Naive thymus-derived CD4-positive, alpha-beta T cell (primary cell): ENCODE data around the gene ARPC3. TPM values are rescaled to one million over a fixed set of nuclear protein-coding genes. Genes with fewer than 3 reads are reported as not detected.
"Not testable (repeated sequence)": the region's sequence is repeated elsewhere in the genome, so short reads cannot be mapped to it uniquely, and the experiment has no call there.

Experiments
- ATAC-seq: fragments of 150-1000 bp; cut with Tn5 transposase; 2 replicates; pipeline ENCODE4 v1.10.0; 2021; ENCODE audit warnings: mild to moderate bottlenecking, moderate library complexity
- CTCF ChIA-PET: fragments of 350-600 bp; sonication (Branson Sonifier 250); formaldehyde crosslinking; loops from one replicate; lab custom pipeline; 2021; ENCODE audit warnings: antibody characterized with exemption; lab: Charles Lee
- POLR2A ChIA-PET: fragments of 350-600 bp; sonication (Branson Sonifier 250); formaldehyde crosslinking; loops from one replicate; lab custom pipeline; 2021; ENCODE audit warnings: antibody characterized with exemption, inconsistent platforms; lab: Charles Lee
- DNase-seq, 9 donors: peaks; one replicate each; pipeline versions ENCODE4 v3.0.0 to v3.0.0-alpha.2; 2020 to 2022; ENCODE audit warnings: mixed read lengths in 1 of 9
- H3K27ac ChIP-seq: one replicate; pipeline ENCODE4 v1.7.0; 2013; ENCODE audit warnings: mild to moderate bottlenecking, low read depth, low read length, moderate library complexity
- H3K27me3 ChIP-seq, 2 donors: one replicate each; pipeline ENCODE4 v1.7.0; 2013; ENCODE audit warnings: low read length in 2 of 2, mild to moderate bottlenecking in 2 of 2, moderate library complexity in 2 of 2; ENCODE audit not compliant: control insufficient read depth in 2 of 2, insufficient read depth in 2 of 2
- H3K36me3 ChIP-seq, 3 experiments: 1 replicate in 2 of 3; 2 replicates in 1 of 3; pipeline ENCODE4 v1.7.0; 2013; ENCODE audit warnings: low read length in 3 of 3, mild to moderate bottlenecking in 3 of 3, moderate library complexity in 1 of 3; ENCODE audit not compliant: insufficient read depth in 3 of 3, control insufficient read depth in 2 of 3
- H3K4me1 ChIP-seq, 2 donors: one replicate each; pipeline ENCODE4 v1.7.0; 2013; ENCODE audit warnings: low read length in 2 of 2, mild to moderate bottlenecking in 2 of 2, moderate library complexity in 1 of 2; ENCODE audit not compliant: control insufficient read depth in 2 of 2, insufficient read depth in 2 of 2
- H3K4me3 ChIP-seq: 2 replicates; pipeline ENCODE4 v1.7.0; 2013; ENCODE audit warnings: mild to moderate bottlenecking, low read length
- H3K9me3 ChIP-seq, 3 experiments: 1 replicate in 2 of 3; 2 replicates in 1 of 3; pipeline ENCODE4 v1.7.0; 2013; ENCODE audit warnings: low read length in 3 of 3; ENCODE audit not compliant: control insufficient read depth in 2 of 3
- H3K27ac Mint-ChIP-seq, 9 donors: one replicate each; pipeline ENCODE4 v1.8.0; 2020 to 2022; ENCODE audit warnings: mixed read lengths in 9 of 9, mild to moderate bottlenecking in 8 of 9, moderate library complexity in 5 of 9, inconsistent platforms in 2 of 9
- H3K27me3 Mint-ChIP-seq, 5 donors: one replicate each; pipeline ENCODE4 v1.8.0; 2021 to 2022; ENCODE audit warnings: mixed read lengths in 5 of 5, mild to moderate bottlenecking in 1 of 5
- H3K36me3 Mint-ChIP-seq, 5 donors: one replicate each; pipeline ENCODE4 v1.8.0; 2020 to 2022; ENCODE audit warnings: mixed read lengths in 5 of 5, mild to moderate bottlenecking in 3 of 5, inconsistent platforms in 1 of 5
- H3K4me1 Mint-ChIP-seq, 7 donors: one replicate each; pipeline ENCODE4 v1.8.0; 2020 to 2022; ENCODE audit warnings: mixed read lengths in 7 of 7, mild to moderate bottlenecking in 3 of 7, inconsistent platforms in 1 of 7
- H3K4me3 Mint-ChIP-seq, 10 donors: one replicate each; pipeline ENCODE4 v1.8.0; 2020 to 2022; ENCODE audit warnings: mild to moderate bottlenecking in 10 of 10, mixed read lengths in 10 of 10, moderate library complexity in 6 of 10, inconsistent platforms in 2 of 10
- H3K9me3 Mint-ChIP-seq, 11 donors: one replicate each; pipeline ENCODE4 v1.8.0; 2020 to 2022; ENCODE audit warnings: mixed read lengths in 11 of 11, mild to moderate bottlenecking in 4 of 11, inconsistent platforms in 1 of 11, moderate library complexity in 1 of 11
- intact Hi-C, 2 donors: fragments of 100-400 bp; cut with micrococcal nuclease; formaldehyde crosslinking; loops; one replicate each; pipeline ENCODE4 v1.15.1; 2023
- polyA plus RNA-seq, 2 donors: library from polyadenylated mRNA; unstranded; fragments of 300-500 nt; fragmentation: Illumina TruSeq; gene quantifications; one replicate each; pipeline ENCODE4 v1.2.3, GENCODE V29; 2021
- total RNA-seq, 6 experiments: library from RNA in 5 of 6; stranded (reverse) in 5 of 6; gene quantifications; 1 replicate in 5 of 6; 2 replicates in 1 of 6; pipeline ENCODE4 v1.2.3 and lab custom pipeline; 2021 to 2026

The ARPC3 gene
- total and polyA plus RNA-seq, 7 experiments from 2014 or later, result 166 to 643 (median 289) TPM

GRCh38 chr12:110405126-110405662 is 44.9 kb downstream of the ARPC3 start:
- H3K27ac Mint-ChIP-seq, DNase-seq, H3K9me3 ChIP-seq, H3K27ac ChIP-seq, H3K27me3 ChIP-seq, H3K9me3 Mint-ChIP-seq, ATAC-seq, H3K4me3 ChIP-seq, H3K4me3 Mint-ChIP-seq: not testable (repeated sequence)
- CTCF ChIA-PET, result interaction anchor here (0.6 to 1.0 kb wide), 2 partner anchors 26 to 1640 kb away, joined by 3 to 6 read pairs; no protein-coding TSS in a partner anchor
- Mint-ChIP-seq H3K4me1 (peaks cover 10 to 37% (median 22%) of the 10 kb centered on the region in 7 donors), H3K36me3 (peaks cover 0 to 11% (median 4%) of the 10 kb centered on the region in 5 donors), H3K27me3 (peaks cover 0 to 10% (median 0%) of the 10 kb centered on the region in 5 donors)
- POLR2A ChIA-PET, result interaction anchor here (0.7 to 1.2 kb wide), 3 partner anchors 44 to 1152 kb away, joined by 3 to 4 read pairs (median 4); partner anchors contain the start of gene ARPC3
- intact Hi-C loops, result loop anchor here in 1 of 2 donors (10.0 kb wide), 1 partner anchor 330 kb away; no protein-coding TSS in a partner anchor
- Histone ChIP-seq H3K4me1 (peaks cover 6 to 15% of the 10 kb centered on the region in 2 donors), H3K36me3 (peaks cover 0 to 11% (median 0%) of the 10 kb centered on the region in 3 experiments)

GRCh38 chr12:110403976-110404682 is 46.0 kb downstream of the ARPC3 start:
- Histone ChIP-seq H3K36me3 (peaks cover 0 to 11% (median 0%) of the 10 kb centered on the region in 3 experiments), H3K9me3 (no peaks in the 10 kb centered on the region), H3K4me1 (peaks cover 6 to 15% of the 10 kb centered on the region in 2 donors), H3K27me3 (no peaks in the 10 kb centered on the region), H3K4me3 (peak overlapping the region; percentile 99), H3K27ac (peak overlapping the region; percentile 81)
- peak; percentile 77 for ATAC-seq
- peak overlapping the region; percentile 97 to 100 (median 99) for H3K27ac Mint-ChIP-seq
- POLR2A ChIA-PET, result interaction anchor here (0.7 to 1.4 kb wide), 5 partner anchors 15 to 64 kb away, joined by 3 to 5 read pairs (median 4); partner anchors contain the start of genes ARPC3, FAM216A and GPN3
- DNase-seq, result peak; percentile 62 to 86 (median 76)
- peaks cover 0 to 3% (median 0%) of the 10 kb centered on the region in 11 donors for H3K9me3 Mint-ChIP-seq
- CTCF ChIA-PET, result interaction anchor here (0.9 to 1.0 kb wide), 2 partner anchors 18 to 27 kb away, joined by 4 to 6 read pairs; no protein-coding TSS in a partner anchor
- H3K36me3 Mint-ChIP-seq, result peaks cover 0 to 11% (median 4%) of the 10 kb centered on the region in 5 donors
- H3K27me3 Mint-ChIP-seq, result no peaks in the 10 kb centered on the region
- H3K4me1 Mint-ChIP-seq, result peaks cover 15 to 45% (median 29%) of the 10 kb centered on the region in 7 donors
- intact Hi-C loops, result loop anchor here (1.0 to 10.0 kb wide), 13 partner anchors 27 to 1352 kb away; partner anchors contain the start of genes ATP2A2 (in 2 of the 2), ANKRD13A (in 1 of the 2), ARPC3 (in 1 of the 2) and C12orf76 (in 1 of the 2)
- H3K4me3 Mint-ChIP-seq, result peak overlapping the region in 9 of 10 donors; percentile 96 to 100 (median 98)

- Histone ChIP-seq H3K27me3 (no peaks in the 10 kb centered on the region), H3K27ac (peak within 1 kb of the TSS; percentile 81), H3K9me3 (no peaks in the 10 kb centered on the region), H3K4me1 (peaks cover 6 to 15% of the 10 kb centered on the region in 2 donors), H3K36me3 (peaks cover 0 to 15% (median 0%) of the 10 kb centered on the region in 3 experiments), H3K4me3 (peak within 1 kb of the TSS; percentile 99)
- ChIA-PET POLR2A (interaction anchor here (1.0 to 1.4 kb wide), 2 partner anchors 14 to 53 kb away, joined by 3 read pairs; no protein-coding TSS in a partner anchor), CTCF (interaction anchor here (0.9 kb wide), 1 partner anchor 17 kb away, joined by 4 read pairs; no protein-coding TSS in a partner anchor)
- intact Hi-C loops, result loop anchor here (1.0 to 10.0 kb wide), 10 partner anchors 28 to 1351 kb away; partner anchors contain the start of genes ATP2A2 (in 2 of the 2), ARPC3 (in 1 of the 2), C12orf76 (in 1 of the 2) and IFT81 (in 1 of the 2)
- ATAC-seq (peak; percentile 98), DNase-seq (peak; percentile 74 to 90 (median 87))
- peak within 1 kb of the TSS; percentile 97 to 100 (median 99) for H3K27ac Mint-ChIP-seq
- peaks cover 15 to 50% (median 29%) of the 10 kb centered on the region in 7 donors for H3K4me1 Mint-ChIP-seq
- peak within 1 kb of the TSS in 9 of 10 donors; percentile 96 to 100 (median 98) for H3K4me3 Mint-ChIP-seq
- peaks cover 0 to 11% (median 4%) of the 10 kb centered on the region in 5 donors for H3K36me3 Mint-ChIP-seq
- peaks cover 0 to 3% (median 0%) of the 10 kb centered on the region in 11 donors for H3K9me3 Mint-ChIP-seq
- no peaks in the 10 kb centered on the region for H3K27me3 Mint-ChIP-seq
Measured at GRCh38 chr12:110403146-110403975, 46.8 kb downstream of the ARPC3 start, which contains the start of gene ANAPC7. ANAPC7 (minus strand) TSS chr12:110403708; CDS start chr12:110403627, 81 bp downstream.

Other genes with a start within 250 kb of the ARPC3 start
- 100 to 1,000 TPM in 2 of 5 experiments, 10 to 100 TPM in 3; 81.4 to 160 (median 83.9) TPM for gene ATP2A2, start 169.1 kb downstream of the ARPC3 start, total RNA-seq
- gene ATP2A2, start 169.1 kb downstream of the ARPC3 start, polyA plus RNA-seq, result 1 to 10 TPM; 2.1 to 2.5 TPM
- gene ANAPC7, start 46.6 kb downstream of the ARPC3 start, total RNA-seq, result 10 to 100 TPM; 40.9 to 71.7 (median 59.7) TPM
- gene ANAPC7, start 46.6 kb downstream of the ARPC3 start, polyA plus RNA-seq, result 10 to 100 TPM; 26.6 to 28.3 TPM
- 10 to 100 TPM in 3 of 5 experiments, 1 to 10 TPM in 2; 5.1 to 19.7 (median 14.6) TPM for gene GPN3, start 17.9 kb upstream of the ARPC3 start, total RNA-seq
- gene GPN3, start 17.9 kb upstream of the ARPC3 start, polyA plus RNA-seq, result 10 to 100 TPM; 31.2 to 40.4 TPM
- 10 to 100 TPM in 4 of 5 experiments, 1 to 10 TPM in 1; 5.3 to 24.1 (median 23.0) TPM for gene FAM216A, start 18.5 kb upstream of the ARPC3 start, total RNA-seq
- gene FAM216A, start 18.5 kb upstream of the ARPC3 start, polyA plus RNA-seq, result 10 to 100 TPM; 10.8 to 14.2 TPM
- gene VPS29, start 51.8 kb upstream of the ARPC3 start, total RNA-seq, result 100 to 1,000 TPM in 3 of 5 experiments, 10 to 100 TPM in 2; 78.5 to 131 (median 115) TPM
- 100 to 1,000 TPM; 134 to 158 TPM for gene VPS29, start 51.8 kb upstream of the ARPC3 start, polyA plus RNA-seq
- gene RAD9B, start 52.0 kb upstream of the ARPC3 start, total RNA-seq, result 1 to 10 TPM in 4 of 5 experiments, under 1 TPM in 1; 0.60 to 2.9 (median 1.1) TPM
- under 1 TPM; 0.53 to 0.98 TPM for gene RAD9B, start 52.0 kb upstream of the ARPC3 start, polyA plus RNA-seq
- 10 to 100 TPM; 36.7 to 43.8 (median 38.8) TPM for gene PPTC7, start 133.0 kb upstream of the ARPC3 start, total RNA-seq
- gene PPTC7, start 133.0 kb upstream of the ARPC3 start, polyA plus RNA-seq, result 10 to 100 TPM in 1 of 2 donors, 1 to 10 TPM in 1; 9.7 to 10.7 TPM
- 10 to 100 TPM in 3 of 5 experiments, 1 to 10 TPM in 2; 5.2 to 13.0 (median 10.2) TPM for gene TCTN1, start 163.8 kb upstream of the ARPC3 start, total RNA-seq
- gene TCTN1, start 163.8 kb upstream of the ARPC3 start, polyA plus RNA-seq, result 1 to 10 TPM; 4.2 to 8.8 TPM
- 10 to 100 TPM in 4 of 5 experiments, 1 to 10 TPM in 1; 6.4 to 24.8 (median 11.7) TPM for gene HVCN1, start 238.8 kb upstream of the ARPC3 start, total RNA-seq
- gene HVCN1, start 238.8 kb upstream of the ARPC3 start, polyA plus RNA-seq, result 10 to 100 TPM; 15.2 to 25.3 TPM